Keratinocyte (primary cell): ENCODE data around the gene CFAP20. TPM values are rescaled to one million over a fixed set of nuclear protein-coding genes. Genes with fewer than 3 reads are reported as not detected.

ENCODE experiments used
- DNase-seq: peaks from one replicate; pipeline ENCODE4 v3.0.0-alpha.2; 2011; ENCODE audit warnings: low read depth, missing footprints, low spot score
- FAIRE-seq: peaks from 2 replicates; lab custom pipeline; 2011; peaks lifted over from hg19 to GRCh38; lab: Jason Lieb, UNC
- H2AFZ ChIP-seq: 2 replicates; pipeline ENCODE4 v1.6.0; 2012; ENCODE audit warnings: low read length, control low read depth, inconsistent platforms; ENCODE audit not compliant: control insufficient read depth
- H3K27ac ChIP-seq: 2 replicates; pipeline ENCODE4 v1.5.1; 2011; ENCODE audit warnings: low read length; ENCODE audit not compliant: control insufficient read depth, insufficient read depth
- H3K27me3 ChIP-seq: 3 replicates; pipeline ENCODE4 v1.6.0; 2011; ENCODE audit warnings: low read length; ENCODE audit not compliant: control insufficient read depth, insufficient read depth; ENCODE audit errors: extremely low read depth
- H3K36me3 ChIP-seq, 2 experiments: 2 replicates in 1 of 2; 3 replicates in 1 of 2; pipeline ENCODE4 v1.5.1; 2011; ENCODE audit warnings: low read length in 2 of 2, mild to moderate bottlenecking in 1 of 2; ENCODE audit not compliant: control insufficient read depth in 2 of 2, insufficient read depth in 2 of 2; ENCODE audit errors: extremely low read depth in 1 of 2
- H3K4me1 ChIP-seq: 3 replicates; pipeline ENCODE4 v1.5.1; 2011; ENCODE audit warnings: low read length; ENCODE audit not compliant: control insufficient read depth, insufficient read depth; ENCODE audit errors: extremely low read depth
- H3K4me2 ChIP-seq: 3 replicates; pipeline ENCODE4 v1.6.0; 2011; ENCODE audit warnings: low read depth, low read length; ENCODE audit not compliant: control insufficient read depth, insufficient read depth; ENCODE audit errors: extremely low read depth
- H3K4me3 ChIP-seq, 3 experiments: fragments of 200-600 bp in 1 of 3; sonication (generic) in 1 of 3; 2 replicates in 2 of 3; 3 replicates in 1 of 3; pipeline ENCODE4 v1.5.1; 2011 to 2016; ENCODE audit warnings: low read length in 3 of 3, mild to moderate bottlenecking in 3 of 3, control low read depth in 2 of 3, inconsistent platforms in 1 of 3, low read depth in 1 of 3, mixed read lengths in 1 of 3, mixed run types in 1 of 3, moderate library complexity in 1 of 3; ENCODE audit not compliant: control insufficient read depth in 2 of 3, insufficient read depth in 2 of 3; ENCODE audit errors: extremely low read depth in 1 of 3
- H3K79me2 ChIP-seq: 2 replicates; pipeline ENCODE4 v1.6.0; 2012; ENCODE audit warnings: low read length; ENCODE audit not compliant: control insufficient read depth, insufficient read depth
- H3K9ac ChIP-seq: 3 replicates; pipeline ENCODE4 v1.6.0; 2011; ENCODE audit warnings: low read length; ENCODE audit not compliant: control insufficient read depth, insufficient read depth; ENCODE audit errors: extremely low read depth
- H3K9me1 ChIP-seq: 3 replicates; pipeline ENCODE4 v1.6.0; 2011; ENCODE audit warnings: low read length; ENCODE audit not compliant: control insufficient read depth, insufficient read depth; ENCODE audit errors: extremely low read depth
- H3K9me3 ChIP-seq: 2 replicates; pipeline ENCODE4 v1.5.1; 2012; ENCODE audit warnings: low read depth, low read length; ENCODE audit not compliant: control insufficient read depth
- H4K20me1 ChIP-seq: 3 replicates; pipeline ENCODE4 v1.6.0; 2011; ENCODE audit warnings: low read length; ENCODE audit not compliant: control insufficient read depth, insufficient read depth; ENCODE audit errors: extremely low read depth
- CTCF ChIP-seq, 3 experiments: IDR thresholded peaks in 1 of 3; conservative IDR thresholded peaks in 1 of 3; optimal IDR thresholded peaks in 1 of 3; 2 replicates in 2 of 3; 3 replicates in 1 of 3; pipeline versions ENCODE3 to v1.5.1; 2011; ENCODE audit warnings: low read length in 3 of 3, mild to moderate bottlenecking in 3 of 3, moderate library complexity in 2 of 3, control low read depth in 1 of 3, inconsistent platforms in 1 of 3; ENCODE audit not compliant: insufficient read depth in 2 of 3; ENCODE audit errors: extremely low read depth in 1 of 3
- EZH2 ChIP-seq: IDR thresholded peaks from one replicate; pipeline ENCODE4 v1.6.1; 2012; ENCODE audit warnings: inconsistent platforms, mild to moderate bottlenecking, low read length, moderate library complexity
- dilution Hi-C: fragments of 300-500 bp; cut with MboI; formaldehyde crosslinking; loops from one replicate; pipeline ENCODE4 v1.7.0; 2020; ENCODE audit warnings: low sequenced_read_pairs; ENCODE audit not compliant: extremely low pct_ligation_motif_present
- polyA plus RNA-seq, 5 experiments: library from polyadenylated mRNA; depleted of rRNA in 3 of 5; stranded (reverse) in 3 of 5; stranded (forward) in 1 of 5; unstranded in 1 of 5; fragments of >200 nt; gene quantifications; 1 replicate in 1 of 5; 2 replicates in 3 of 5; 3 replicates in 1 of 5; pipeline versions ENCODE4 v1.2.1 to v1.2.3, GENCODE V29; 2011 to 2012; ENCODE audit warnings: missing spikeins in 2 of 5, low read depth in 1 of 5, low replicate concordance in 1 of 5

The CFAP20 gene
- polyA plus RNA-seq, 1 donor (not counting 4 experiments of a cell fraction or from before 2014, with no cell fraction given) = 52.0 TPM

- Histone ChIP-seq H3K9me3 (no peaks in the 10 kb centered on the region), H3K4me2 (no peak overlapping the region), H4K20me1 (no peaks in the 10 kb centered on the region), H2AFZ (no peak overlapping the region), H3K9ac (no peak overlapping the region), H3K27me3 (peaks cover 4% of the 10 kb centered on the region), H3K9me1 (no peaks in the 10 kb centered on the region), H3K79me2 (no peaks in the 10 kb centered on the region), H3K36me3 (no peaks in the 10 kb centered on the region), H3K27ac (no peak overlapping the region), H3K4me1 (no peaks in the 10 kb centered on the region), H3K4me3 (no peak overlapping the region)
- TF ChIP-seq EZH2 (no peak), CTCF (optimal IDR thresholded peaks at IDR 0.05 in 1 of 3, IDR thresholded peaks at IDR 0.05 in 1 of 3, conservative IDR thresholded peaks at IDR 0.05 in 1 of 3; ENCODE audit: extremely low read depth in 1 of 3, insufficient read depth in 2 of 3, low read length in 3 of 3) (no peak)
- no peak for DNase-seq
- no peak for FAIRE-seq
- dilution Hi-C loops = no loop called here
These were observed 42.6 kb downstream of the CFAP20 start for GRCh38 chr16:58086381-58087208.

- Histone ChIP-seq H3K27ac (no peak overlapping the region), H3K27me3 (peaks cover 4% of the 10 kb centered on the region), H3K9me1 (no peaks in the 10 kb centered on the region), H3K79me2 (no peaks in the 10 kb centered on the region), H3K9ac (no peak overlapping the region), H3K9me3 (no peaks in the 10 kb centered on the region), H3K36me3 (no peaks in the 10 kb centered on the region), H3K4me1 (no peaks in the 10 kb centered on the region), H2AFZ (no peak overlapping the region), H3K4me3 (no peak overlapping the region), H3K4me2 (no peak overlapping the region), H4K20me1 (no peaks in the 10 kb centered on the region)
- no peak for TF ChIP-seq EZH2
- TF ChIP-seq CTCF (optimal IDR thresholded peaks at IDR 0.05 in 1 of 3, IDR thresholded peaks at IDR 0.05 in 1 of 3, conservative IDR thresholded peaks at IDR 0.05 in 1 of 3; ENCODE audit: extremely low read depth in 1 of 3, insufficient read depth in 2 of 3, low read length in 3 of 3) = no peak
- FAIRE-seq = no peak
- dilution Hi-C loops = no loop called here
- DNase-seq = no peak
These were observed 43.5 kb downstream of the CFAP20 start for GRCh38 chr16:58085584-58086251.
